Measurements from ENCODE around the gene ADARB2. TPM values are rescaled to one million over a fixed set of nuclear protein-coding genes. Genes with fewer than 3 reads are reported as not detected.
"Not testable (repeated sequence)": the region's sequence is repeated elsewhere in the genome, so short reads cannot be mapped to it uniquely, and the experiment has no call there.

The ADARB2 gene
- total and polyA plus RNA-seq, 8 donors = 0.41 to 0.92 (median 0.76) TPM

GRCh38 chr10:1398626-1399410 is 338.5 kb downstream of the ADARB2 start:
- intact Hi-C loops (cut with DNase I) = no loop called here
- no peak overlapping the region for H3K4me3 ChIP-seq
- no peaks in the 10 kb centered on the region for H3K9me3 ChIP-seq
- peaks cover 0 to 32% of the 10 kb centered on the region in 2 donors for H3K27me3 ChIP-seq
- no peaks in the 10 kb centered on the region for H3K36me3 ChIP-seq
- no peak for TF ChIP-seq CTCF (IDR thresholded peaks at IDR 0.05)
- H3K4me1 ChIP-seq = no peaks in the 10 kb centered on the region
- DNase-seq (no peak), ATAC-seq (no peak)
- no peak overlapping the region for H3K27ac ChIP-seq

- H3K4me1 ChIP-seq; DNase-seq; intact Hi-C loops (cut with DNase I); H3K9me3 ChIP-seq; H3K36me3 ChIP-seq; H3K27ac ChIP-seq; ATAC-seq; H3K4me3 ChIP-seq: not testable (repeated sequence)
- peaks cover 0 to 32% of the 10 kb centered on the region in 2 donors for H3K27me3 ChIP-seq
Observed at GRCh38 chr10:1398116-1398515, 339.2 kb downstream of the ADARB2 start.

- intact Hi-C loops (cut with DNase I) = no loop called here
- H3K27ac ChIP-seq = no peak overlapping the region
- H3K4me3 ChIP-seq = no peak overlapping the region
- DNase-seq (no peak), ATAC-seq (no peak)
- no peaks in the 10 kb centered on the region for H3K4me1 ChIP-seq
- H3K36me3 ChIP-seq = no peaks in the 10 kb centered on the region
- H3K9me3 ChIP-seq = no peaks in the 10 kb centered on the region
- no peak for TF ChIP-seq CTCF (IDR thresholded peaks at IDR 0.05)
- H3K27me3 ChIP-seq = peaks cover 0 to 20% of the 10 kb centered on the region in 2 donors
Observed at GRCh38 chr10:1396297-1396635, 341.1 kb downstream of the ADARB2 start.

GRCh38 chr10:1395481-1396296 is 341.6 kb downstream of the ADARB2 start:
- H3K27me3 ChIP-seq = peaks cover 0 to 15% of the 10 kb centered on the region in 2 donors
- H3K4me3 ChIP-seq = no peak overlapping the region
- no peaks in the 10 kb centered on the region for H3K9me3 ChIP-seq
- TF ChIP-seq CTCF (IDR thresholded peaks at IDR 0.05) = no peak
- H3K27ac ChIP-seq = no peak overlapping the region
- no peaks in the 10 kb centered on the region for H3K4me1 ChIP-seq
- peak in 1 of 4 donors; percentile 68 for DNase-seq
- no peak for ATAC-seq
- no peaks in the 10 kb centered on the region for H3K36me3 ChIP-seq
- intact Hi-C loops (cut with DNase I) = no loop called here

- no peaks in the 10 kb centered on the region for H3K9me3 ChIP-seq
- DNase-seq (no peak), ATAC-seq (no peak)
- TF ChIP-seq CTCF (IDR thresholded peaks at IDR 0.05) = no peak
- H3K4me1 ChIP-seq = no peaks in the 10 kb centered on the region
- H3K27me3 ChIP-seq = peaks cover 0 to 8% of the 10 kb centered on the region in 2 donors
- no peak overlapping the region for H3K27ac ChIP-seq
- intact Hi-C loops (cut with DNase I) = no loop called here
- H3K36me3 ChIP-seq = no peaks in the 10 kb centered on the region
- no peak overlapping the region for H3K4me3 ChIP-seq
Observed at GRCh38 chr10:1395025-1395480, 342.3 kb downstream of the ADARB2 start.
